NCI-H748 (cell line): ENCODE measurements around the gene C17orf58.
"Not testable (repeated sequence)": the region's sequence is repeated elsewhere in the genome, so short reads cannot be mapped to it uniquely, and the experiment has no call there.

Experiments
- DNase-seq: peaks from one replicate; lab custom pipeline; 2025; ENCODE audit not compliant: unreplicated experiment; lab: John Stamatoyannopoulos, UW

The C17orf58 gene

DNA sequence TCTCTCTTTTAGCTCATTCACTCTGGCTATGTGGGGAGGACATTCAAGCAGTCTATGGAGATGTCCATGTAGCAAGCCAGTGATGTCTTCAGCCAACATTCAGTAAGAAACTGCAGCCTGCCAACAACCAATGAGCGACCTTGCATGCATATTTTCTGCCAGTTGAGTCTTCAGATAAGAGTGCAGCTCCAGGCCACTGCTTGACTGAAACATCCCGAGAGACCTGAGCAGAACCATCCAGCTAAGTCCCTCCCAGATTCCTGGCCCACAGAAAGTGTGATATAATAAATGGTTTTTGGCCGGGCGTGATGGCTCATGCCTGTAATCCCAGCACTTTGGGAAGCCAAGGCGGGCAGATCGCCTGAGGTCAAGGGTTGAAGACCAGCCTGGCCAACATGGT is 10.5 kb upstream of the C17orf58 start:
- no peak for DNase-seq

GRCh38 chr17:68004201-68004600 is 7.9 kb upstream of the C17orf58 start:
- DNase-seq, result no peak

- DNase-seq, result no peak
Measured at GRCh38 chr17:67999291-67999911, 3.1 kb upstream of the C17orf58 start.

GRCh38 chr17:67998466-67998865 is 2.2 kb upstream of the C17orf58 start:
- DNase-seq, result no peak

DNA sequence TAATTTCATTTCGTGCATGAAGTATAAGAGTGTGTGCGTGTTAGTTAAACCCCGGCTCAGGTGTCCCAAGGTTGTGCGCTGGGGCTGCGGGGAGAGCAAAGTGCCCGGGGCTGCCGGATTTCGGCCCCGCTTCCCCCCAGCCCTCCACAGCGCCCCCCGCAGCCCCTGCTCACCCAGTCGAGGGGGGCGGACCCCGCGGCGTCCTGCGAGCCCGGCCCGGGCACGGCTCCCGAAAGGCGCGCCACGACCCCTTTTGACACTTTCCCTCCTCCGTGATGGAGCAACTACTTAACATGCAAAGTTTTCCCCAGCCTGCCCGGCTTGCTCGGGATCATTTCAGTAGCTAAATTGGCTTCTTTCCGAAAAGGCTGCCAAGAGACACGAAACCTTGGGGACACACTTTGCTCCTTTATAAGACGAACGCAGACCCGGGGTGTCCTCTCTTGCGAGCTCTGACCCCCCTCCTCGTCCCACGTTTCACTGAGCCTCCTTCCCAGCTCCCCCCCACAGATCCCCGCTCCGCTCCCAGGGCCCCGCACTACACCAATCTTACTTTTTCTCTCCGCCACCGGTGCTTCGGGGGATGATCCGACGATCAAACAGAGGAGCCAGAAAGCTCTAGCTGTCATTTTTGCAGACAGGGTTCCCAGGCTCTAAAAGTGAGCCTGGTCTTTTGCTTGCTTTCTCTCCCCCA is 552 bp downstream of the C17orf58 start:
- DNase-seq, result peak; percentile 34

GRCh38 chr17:67994817-67995569 is 1.3 kb downstream of the C17orf58 start:
- DNase-seq, result peak; percentile 34

DNA sequence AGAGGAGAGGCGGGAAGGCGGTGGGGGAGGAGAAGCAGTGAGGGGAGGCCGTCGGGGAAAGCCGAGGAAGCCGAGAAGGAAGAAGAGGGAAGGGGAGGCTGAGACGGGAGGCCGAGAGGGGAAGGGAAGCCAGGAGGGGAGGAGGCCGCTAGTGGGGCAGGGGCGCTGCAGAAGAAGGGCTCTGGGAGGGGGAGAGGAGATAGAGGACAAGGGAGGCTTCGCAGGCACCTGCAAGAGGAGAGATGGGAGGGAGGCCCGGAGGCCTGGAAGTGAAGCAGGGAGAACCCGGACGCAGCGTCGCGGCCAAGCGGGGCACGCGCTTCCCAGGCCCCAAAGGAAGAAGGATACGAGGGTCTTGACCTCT is 2.3 kb downstream of the C17orf58 start:
- peak; percentile 70 for DNase-seq

- DNase-seq, result peak; percentile 91
Measured at GRCh38 chr17:67993153-67993997, 2.9 kb downstream of the C17orf58 start.

DNA sequence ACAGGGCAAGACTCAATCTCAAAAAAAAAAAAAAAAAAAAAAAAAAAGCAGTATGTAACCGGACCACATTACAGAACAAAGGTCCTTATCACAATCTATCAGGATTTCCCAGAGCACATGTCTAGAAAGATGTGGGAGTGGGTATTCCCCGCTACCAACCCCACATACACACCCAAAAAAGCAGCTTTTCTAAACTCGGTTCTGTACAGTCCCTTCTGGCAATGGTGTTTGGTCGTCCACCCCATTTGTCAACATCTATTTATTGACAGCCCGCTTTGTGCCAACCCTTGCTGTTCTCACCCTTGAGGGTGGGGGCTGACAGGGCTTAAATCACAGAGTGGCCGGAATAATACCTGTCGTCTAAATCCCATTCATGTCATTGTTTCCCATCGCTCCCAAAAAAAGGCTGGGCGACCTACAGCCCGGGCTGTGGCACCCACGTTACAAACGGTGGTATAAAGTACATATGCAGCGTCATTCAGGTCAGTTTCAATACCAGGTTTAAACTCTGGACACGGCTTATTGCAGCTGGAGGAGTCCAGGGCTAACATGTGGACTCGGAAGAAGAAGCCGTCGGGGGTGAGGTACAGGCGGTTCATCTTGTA is 3.6 kb downstream of the C17orf58 start:
- DNase-seq, result peak; percentile 43

DNA sequence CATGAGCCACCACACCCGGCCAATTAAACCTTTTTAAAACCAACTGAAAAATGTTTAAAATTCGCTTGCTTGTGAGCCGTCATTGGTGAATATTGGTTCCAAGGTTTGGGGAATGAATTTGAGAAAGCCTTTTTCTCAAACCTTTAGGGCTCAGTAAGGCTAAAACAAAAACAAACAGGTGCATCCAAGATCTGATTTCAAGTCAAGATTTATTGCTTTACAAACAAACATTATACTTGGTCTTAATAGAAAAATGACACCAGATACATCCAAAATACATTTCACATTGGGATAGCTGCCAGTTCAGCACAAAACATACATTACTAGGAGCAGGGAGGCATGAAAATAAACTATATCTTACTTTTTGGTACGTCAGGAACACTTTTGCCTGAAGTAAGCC is 5.4 kb downstream of the C17orf58 start:
- DNase-seq, result peak; percentile 65

DNA sequence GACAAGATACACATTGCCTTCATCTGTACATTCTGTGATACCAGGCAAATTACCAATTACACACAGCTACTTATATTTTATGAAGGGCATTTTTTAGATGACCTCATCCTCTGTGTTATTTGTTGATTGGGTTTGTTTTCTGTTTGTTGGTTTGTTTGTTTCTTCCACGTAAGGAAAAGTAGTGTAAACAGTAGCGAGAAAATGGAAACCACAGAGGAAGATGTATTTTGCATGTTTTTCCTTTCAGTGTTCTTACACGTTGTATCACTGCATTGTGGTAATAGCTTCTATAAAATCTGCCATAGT is 12.9 kb downstream of the C17orf58 start:
- no peak for DNase-seq

DNA sequence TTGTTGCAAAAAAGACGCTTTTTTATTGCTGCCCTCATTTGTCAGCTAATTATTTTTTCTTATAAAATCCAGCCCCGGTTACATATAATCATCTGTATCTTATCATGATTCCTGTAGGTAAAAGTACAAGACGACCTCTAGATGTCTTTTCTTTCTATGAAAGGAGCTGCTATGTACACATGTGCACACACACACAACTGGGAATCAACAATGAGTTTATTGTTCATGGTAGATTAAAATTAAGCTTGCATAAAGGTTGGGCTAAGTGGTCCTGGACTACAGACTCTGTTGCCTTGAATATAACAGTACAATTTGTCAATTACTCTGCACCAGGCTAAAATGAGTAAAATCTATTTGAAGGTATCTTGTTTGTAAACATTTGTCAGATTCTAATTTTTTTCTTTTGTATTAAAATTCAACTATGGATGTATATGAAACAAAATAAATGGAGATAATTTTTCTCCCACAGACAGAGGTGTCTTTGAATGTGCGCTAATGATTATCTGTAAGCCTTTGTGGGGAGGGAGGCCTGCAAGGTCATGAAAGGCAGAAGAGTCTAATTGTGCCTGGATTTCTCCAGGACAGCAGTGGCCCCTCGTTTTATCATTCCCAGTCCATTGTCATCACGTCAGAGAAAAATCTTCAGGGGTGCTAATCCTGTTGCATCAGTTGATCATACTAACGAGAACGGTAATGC is 13.4 kb downstream of the C17orf58 start:
- no peak for DNase-seq

GRCh38 chr17:67982034-67982640 is 14.1 kb downstream of the C17orf58 start:
- no peak for DNase-seq

DNA sequence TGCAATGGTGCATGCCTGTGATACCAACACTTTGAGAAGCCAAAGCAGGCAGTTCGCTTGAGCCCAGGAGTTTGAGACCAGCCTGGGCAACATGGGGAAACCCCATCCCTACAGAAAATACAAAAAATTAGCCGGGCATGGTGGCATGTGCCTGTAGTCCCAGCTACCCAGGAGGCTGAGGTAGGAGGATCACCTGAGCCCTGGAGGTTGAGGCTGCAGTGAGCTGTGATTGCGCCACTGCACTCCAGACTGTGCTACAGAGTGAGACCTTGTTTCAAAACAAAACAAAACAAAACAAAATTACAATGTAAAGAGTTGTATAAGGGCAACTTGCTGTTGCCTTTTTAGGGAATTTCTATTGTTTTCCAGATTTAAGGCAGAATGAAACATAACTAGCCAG is 15.4 kb downstream of the C17orf58 start:
- not testable (repeated sequence) for DNase-seq

- no peak for DNase-seq
Measured at GRCh38 chr17:67980456-67980855, 15.8 kb downstream of the C17orf58 start.

- DNase-seq, result not testable (repeated sequence)
Measured at GRCh38 chr17:67976306-67976705, 20.0 kb downstream of the C17orf58 start.

GRCh38 chr17:67974598-67975066 is 21.6 kb downstream of the C17orf58 start:
- DNase-seq, result no peak

DNA sequence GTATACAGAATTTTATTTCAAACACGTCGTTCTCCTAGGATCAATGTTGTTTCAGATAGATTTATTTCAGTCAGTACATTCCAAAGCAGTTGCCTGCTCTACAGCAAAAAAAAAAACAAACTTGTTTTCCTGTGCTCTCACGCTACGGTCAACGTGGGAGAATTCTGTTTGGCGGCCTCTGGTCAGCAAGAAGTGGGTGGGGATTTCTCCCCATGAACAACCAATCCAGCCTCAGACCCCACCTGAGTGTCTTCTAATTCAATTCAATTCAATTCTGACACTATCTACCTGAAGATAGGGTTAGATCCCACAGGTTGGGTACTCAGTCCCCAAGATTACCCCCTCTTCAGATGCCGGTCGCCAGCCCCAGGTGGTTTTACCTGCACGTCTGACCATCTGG is 22.1 kb downstream of the C17orf58 start:
- DNase-seq, result no peak

- peak; percentile 53 for DNase-seq
Measured at GRCh38 chr17:67970783-67971182, 25.5 kb downstream of the C17orf58 start.

DNA sequence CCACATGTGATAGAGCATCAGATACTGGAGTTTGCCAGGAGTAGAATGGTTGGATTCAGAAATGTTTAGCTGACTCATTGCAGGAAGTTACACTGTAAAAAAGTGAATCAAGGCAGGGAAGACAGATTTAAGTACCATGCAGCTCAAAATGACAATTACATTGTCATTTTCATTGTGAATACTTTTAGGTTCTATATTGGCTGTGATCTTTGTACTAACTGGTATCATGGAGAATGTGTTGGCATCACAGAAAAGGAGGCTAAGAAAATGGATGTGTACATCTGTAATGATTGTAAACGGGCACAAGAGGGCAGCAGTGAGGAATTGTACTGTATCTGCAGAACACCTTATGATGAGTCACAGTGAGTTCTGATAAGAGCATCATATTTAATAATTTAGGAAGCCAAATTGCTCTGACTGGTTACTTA is 33.1 kb downstream of the C17orf58 start:
- DNase-seq, result peak; percentile 56
